GM12878 (cell line): ENCODE measurements around the gene PPP6R2.

ENCODE experiments used
- ASH2L ChIP-seq: fragments of 300-600, 200-600 bp; sonication (generic); IDR thresholded peaks from 2 replicates; pipeline ENCODE4 v1.6.1; 2017; ENCODE audit warnings: low read depth, mild to moderate bottlenecking, borderline replicate concordance
- CREM ChIP-seq: IDR thresholded peaks from 2 replicates; pipeline ENCODE4 v1.6.1; 2014; ENCODE audit warnings: antibody characterized with exemption, low read depth
- CTCF ChIP-seq, 3 experiments: IDR thresholded peaks in 2 of 3; conservative IDR thresholded peaks in 1 of 3; 2 replicates each; pipeline ENCODE4 v1.5.1; 2011; ENCODE audit warnings: low read depth in 3 of 3, low read length in 3 of 3, mild to moderate bottlenecking in 3 of 3, control low read depth in 2 of 3, moderate library complexity in 2 of 3, inconsistent platforms in 1 of 3, mixed read lengths in 1 of 3; ENCODE audit not compliant: control insufficient read depth in 2 of 3, insufficient read depth in 1 of 3; ENCODE audit errors: extremely low read depth in 1 of 3
- IRF3 ChIP-seq: fragments of 450-650 bp; IDR thresholded peaks from 2 replicates; pipeline ENCODE4 v1.6.1; 2014; ENCODE audit warnings: mild to moderate bottlenecking
- POLR2A ChIP-seq: IDR thresholded peaks from 2 replicates; pipeline ENCODE4 v1.6.1; 2011; ENCODE audit warnings: low read depth, mild to moderate bottlenecking, low read length
- YY1 ChIP-seq: IDR thresholded peaks from 2 replicates; pipeline ENCODE4 v1.6.1; 2011; ENCODE audit warnings: low read depth, mild to moderate bottlenecking, low read length

GRCh38 chr22:50307890-50308596 is 35.1 kb upstream of the PPP6R2 start:
- TF ChIP-seq CREM: no peak
- TF ChIP-seq ASH2L: no peak
- no peak for TF ChIP-seq YY1
- peak; percentile 7; the same call in 1 of the 2 replicates for TF ChIP-seq POLR2A
- no peak for TF ChIP-seq IRF3
- TF ChIP-seq CTCF (IDR thresholded peaks at IDR 0.05 in 2 of 3, conservative IDR thresholded peaks at IDR 0.05 in 1 of 3; ENCODE audit: control insufficient read depth in 2 of 3, extremely low read depth in 1 of 3, insufficient read depth in 1 of 3, low read depth in 3 of 3, low read length in 3 of 3): no peak
